HCT116 (cell line): Measurements from ENCODE around the gene SLCO4A1. TPM values are rescaled to one million over a fixed set of nuclear protein-coding genes. Genes with fewer than 3 reads are reported as not detected.

ENCODE experiments used
- ATAC-seq: fragments of 200-7000 bp; cut with Tn5 transposase; 2 replicates; pipeline ENCODE4 v1.9.1; 2020; ENCODE audit warnings: mild to moderate bottlenecking, moderate library complexity
- BruUV-seq: library from RNA; stranded (reverse); fragments of 400-500 nt; replicated peaks from 2 replicates; lab custom pipeline; 2021; lab: Mats Ljungman, UMichigan
- CTCF ChIA-PET: fragments of 300-600 bp; sonication (Branson Sonifier 250); formaldehyde crosslinking; loops from one replicate; lab custom pipeline; 2021; ENCODE audit warnings: antibody characterized with exemption; lab: Charles Lee
- POLR2A ChIA-PET: fragments of 300-600, 350-600 bp; sonication (Branson Sonifier 250); formaldehyde crosslinking; loops from one replicate; lab custom pipeline; 2021; ENCODE audit warnings: antibody characterized with exemption; lab: Charles Lee
- RAD21 ChIA-PET, 2 experiments: fragments of 300-600 bp; sonication (Branson Sonifier 250); formaldehyde crosslinking; loops; one replicate each; lab custom pipeline; 2023; ENCODE audit warnings: low total read pairs in 2 of 2; ENCODE audit not compliant: uncharacterized antibody in 2 of 2, unreplicated experiment in 2 of 2, low non-redundant PET in 1 of 2; lab: Charles Lee
- DNase-seq: peaks from one replicate; pipeline ENCODE4 v3.0.0-alpha.2; 2010; ENCODE audit warnings: low read depth, low spot score
- H2AFZ ChIP-seq: fragments of 200-600 bp; shearing (Covaris generic), sonication (generic); 2 replicates; pipeline ENCODE4 v1.6.1; 2017; ENCODE audit warnings: low read depth, mixed run types, mixed read lengths, antibody characterized with exemption, low read length; ENCODE audit not compliant: poor library complexity, severe bottlenecking
- H3K27ac ChIP-seq: 2 replicates; pipeline ENCODE4 v1.5.1; 2012; ENCODE audit warnings: low read depth, low read length
- H3K27me3 ChIP-seq: fragments of 200-600 bp; sonication (generic); 2 replicates; pipeline ENCODE4 v1.6.1; 2016; ENCODE audit warnings: mixed run types, low read length, mixed read lengths; ENCODE audit not compliant: insufficient read depth
- H3K36me3 ChIP-seq, 2 experiments: fragments of 200-500 bp in 1 of 2; fragments of 200-600 bp in 1 of 2; sonication (Bioruptor generic) in 1 of 2; sonication (generic) in 1 of 2; 2 replicates each; pipeline versions ENCODE4 v1.5.1 to v1.6.1; 2014 to 2016; ENCODE audit warnings: low read length in 2 of 2, inconsistent platforms in 1 of 2, mixed read lengths in 1 of 2, mixed run types in 1 of 2; ENCODE audit not compliant: insufficient read depth in 2 of 2, control insufficient read depth in 1 of 2
- H3K4me1 ChIP-seq, 2 experiments: fragments of 200-600 bp in 1 of 2; sonication (generic) in 1 of 2; 2 replicates each; pipeline versions ENCODE4 v1.5.1 to v1.6.1; 2012 to 2017; ENCODE audit warnings: low read length in 2 of 2, inconsistent platforms in 1 of 2, mild to moderate bottlenecking in 1 of 2, mixed read lengths in 1 of 2, mixed run types in 1 of 2, moderate library complexity in 1 of 2; ENCODE audit not compliant: insufficient read depth in 2 of 2, control insufficient read depth in 1 of 2
- H3K4me2 ChIP-seq: fragments of 200-600 bp; sonication (generic); 2 replicates; pipeline ENCODE4 v1.6.1; 2017; ENCODE audit warnings: mixed run types, low read length, mixed read lengths
- H3K4me3 ChIP-seq, 2 experiments: fragments of 200-600 bp in 1 of 2; sonication (generic) in 1 of 2; replicated peaks in 1 of 2; 2 replicates each; pipeline ENCODE4 v1.5.1; 2011 to 2016; ENCODE audit warnings: low read length in 2 of 2, control low read depth in 1 of 2, low read depth in 1 of 2, mild to moderate bottlenecking in 1 of 2, mixed read lengths in 1 of 2, mixed run types in 1 of 2
- H3K79me2 ChIP-seq: fragments of 200-600 bp; sonication (generic); 2 replicates; pipeline ENCODE4 v1.6.1; 2017; ENCODE audit warnings: mild to moderate bottlenecking, mixed run types, low read length, moderate library complexity, mixed read lengths; ENCODE audit not compliant: insufficient read depth
- H3K9ac ChIP-seq: fragments of 200-600 bp; sonication (generic); 2 replicates; pipeline ENCODE4 v1.6.1; 2016; ENCODE audit warnings: low read length, mixed read lengths
- H3K9me2 ChIP-seq: fragments of 200-600 bp; sonication (generic), shearing (Covaris generic); 2 replicates; pipeline ENCODE4 v1.6.1; 2017; ENCODE audit warnings: mixed run types, mild to moderate bottlenecking, moderate library complexity; ENCODE audit not compliant: insufficient read depth
- H3K9me3 ChIP-seq, 2 experiments: fragments of 200-500 bp in 1 of 2; fragments of 200-600 bp in 1 of 2; sonication (Bioruptor generic) in 1 of 2; sonication (generic) in 1 of 2; 2 replicates each; pipeline ENCODE4 v1.6.1; 2014 to 2017; ENCODE audit warnings: low read length in 2 of 2, mixed read lengths in 2 of 2, inconsistent platforms in 1 of 2, low read depth in 1 of 2, mild to moderate bottlenecking in 1 of 2, mixed run types in 1 of 2, moderate library complexity in 1 of 2; ENCODE audit not compliant: control insufficient read depth in 1 of 2, insufficient read depth in 1 of 2
- H4K20me1 ChIP-seq: fragments of 200-600 bp; sonication (generic), shearing (Covaris generic); 2 replicates; pipeline ENCODE4 v1.6.1; 2017; ENCODE audit warnings: mixed run types, mild to moderate bottlenecking, moderate library complexity; ENCODE audit not compliant: insufficient read depth
- CBX3 ChIP-seq: IDR thresholded peaks from 2 replicates; pipeline ENCODE4 v1.6.1; 2012; ENCODE audit warnings: low read depth
- CEBPB ChIP-seq: IDR thresholded peaks from 2 replicates; pipeline ENCODE4 v1.6.1; 2012; ENCODE audit warnings: low read depth
- EGR1 ChIP-seq: IDR thresholded peaks from 2 replicates; pipeline ENCODE4 v1.6.1; 2012; ENCODE audit warnings: low read depth
- ELF1 ChIP-seq: IDR thresholded peaks from 2 replicates; pipeline ENCODE4 v1.6.1; 2012; ENCODE audit warnings: low read depth, borderline replicate concordance
- EZH2 ChIP-seq: fragments of 200-600 bp; sonication (generic); IDR thresholded peaks from 2 replicates; pipeline ENCODE4 v1.6.1; 2017; ENCODE audit warnings: antibody characterized with exemption, mixed run types
- EZH2phosphoT487 ChIP-seq: fragments of 200-600 bp; IDR thresholded peaks from 2 replicates; pipeline ENCODE4 v1.6.1; 2018; ENCODE audit warnings: antibody characterized with exemption, borderline replicate concordance
- FOSL1 ChIP-seq: IDR thresholded peaks from 2 replicates; pipeline ENCODE4 v1.6.1; 2012; ENCODE audit warnings: low read depth
- JUND ChIP-seq: IDR thresholded peaks from 2 replicates; pipeline ENCODE4 v1.6.1; 2012
- POLR2A ChIP-seq: IDR thresholded peaks from 2 replicates; pipeline ENCODE4 v1.7.0; 2011; ENCODE audit warnings: borderline replicate concordance; ENCODE audit not compliant: insufficient read depth, insufficient read length; ENCODE audit errors: extremely low read depth
- POLR2AphosphoS5 ChIP-seq: IDR thresholded peaks from 2 replicates; pipeline ENCODE4 v1.6.1; 2011; ENCODE audit warnings: mild to moderate bottlenecking, low read depth, low read length, moderate library complexity
- RAD21 ChIP-seq: IDR thresholded peaks from 2 replicates; pipeline ENCODE4 v1.6.1; 2012; ENCODE audit warnings: low read depth, mild to moderate bottlenecking
- SIN3A ChIP-seq: IDR thresholded peaks from 2 replicates; pipeline ENCODE4 v1.6.1; 2012; ENCODE audit warnings: low read depth
- SP1 ChIP-seq: IDR thresholded peaks from 2 replicates; pipeline ENCODE4 v1.6.1; 2012; ENCODE audit warnings: low read depth
- SRF ChIP-seq: IDR thresholded peaks from 2 replicates; pipeline ENCODE4 v1.6.1; 2012; ENCODE audit warnings: low read depth
- intact Hi-C: fragments of 100-400 bp; cut with micrococcal nuclease; formaldehyde crosslinking; loops from 2 replicates; pipeline ENCODE4 v1.10.0; 2022
- total RNA-seq: library from RNA; stranded (reverse); gene quantifications from one replicate; pipeline ENCODE4 v1.2.1, GENCODE V29; 2021; ENCODE audit not compliant: unreplicated experiment
- TF ChIP-seq, protein P1 (sequence below): IDR thresholded peaks from 2 replicates; pipeline ENCODE4 v1.6.1; 2012; ENCODE audit warnings: low read depth
- TF ChIP-seq, protein P2 (sequence below): IDR thresholded peaks from 2 replicates; pipeline ENCODE4 v1.6.1; 2011; ENCODE audit warnings: mild to moderate bottlenecking, low read length, moderate library complexity; ENCODE audit not compliant: insufficient replicate concordance; ENCODE audit errors: extremely low read depth
- TF ChIP-seq, protein P3 (sequence below): IDR thresholded peaks from 2 replicates; pipeline ENCODE4 v1.6.1; 2012
- TF ChIP-seq, protein P4 (sequence below): IDR thresholded peaks from 2 replicates; pipeline ENCODE4 v1.6.1; 2012

Gene SLCO4A1
- total RNA-seq, 1 experiment from 2014 or later, result 107 TPM

DNA sequence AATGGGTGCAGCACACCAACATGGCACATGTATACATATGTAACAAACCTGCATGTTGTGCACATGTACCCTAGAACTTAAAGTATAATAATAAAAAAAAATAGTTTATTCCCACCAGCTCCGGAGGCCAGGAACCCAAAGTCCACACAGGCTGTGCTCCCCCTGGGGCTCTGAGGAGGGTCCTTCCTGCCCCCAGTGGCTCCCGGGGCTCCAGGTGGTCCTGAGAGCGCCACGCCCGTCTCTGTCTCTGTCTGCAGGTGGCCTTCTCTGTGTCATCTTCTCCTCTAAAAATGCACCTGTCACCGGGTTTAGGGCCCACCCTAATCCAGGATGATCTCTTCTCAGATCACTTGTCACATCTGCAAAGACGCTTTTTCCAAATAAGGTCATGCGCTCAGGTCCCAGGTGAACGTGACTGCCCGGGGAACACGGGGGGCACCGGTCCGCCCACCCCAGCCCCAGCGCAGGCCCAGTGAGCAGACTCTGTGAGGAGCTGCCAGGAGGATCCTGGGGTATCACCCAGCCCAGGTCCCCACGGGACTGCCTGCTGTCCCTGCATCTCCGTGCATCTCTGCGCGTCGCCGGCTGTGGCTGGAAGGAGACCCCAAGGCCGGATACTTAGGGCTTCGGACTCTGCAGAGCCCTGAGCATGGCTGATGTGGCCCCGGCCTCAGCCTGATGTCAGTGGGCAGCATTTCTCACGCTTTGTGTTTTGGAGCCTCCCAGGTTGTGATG, 11.8 kb downstream of the SLCO4A1 start:
- Histone ChIP-seq H3K4me1 (peaks cover 25 to 36% of the 10 kb centered on the region in 2 experiments), H4K20me1 (peaks cover 13% of the 10 kb centered on the region; the same call in 1 of the 2 replicates), H3K27ac (peak overlapping the region; percentile 33; the same call in 1 of the 2 replicates), H3K4me2 (no peak overlapping the region), H3K36me3 (peaks cover 37 to 61% of the 10 kb centered on the region in 2 experiments; a peak in 3 of 4 replicates), H3K4me3 (no peak overlapping the region), H3K27me3 (no peaks in the 10 kb centered on the region), H3K9me3 (no peaks in the 10 kb centered on the region), H3K9ac (no peak overlapping the region), H2AFZ (no peak overlapping the region), H3K79me2 (peaks cover 99% of the 10 kb centered on the region), H3K9me2 (no peaks in the 10 kb centered on the region)
- no peak for ATAC-seq
- CTCF ChIA-PET, result interaction anchor here (0.8 kb wide), 1 partner anchor 140 kb away, joined by 4 read pairs; no protein-coding TSS in a partner anchor
- no peak for TF ChIP-seq POLR2AphosphoS5
- no peak for TF ChIP-seq POLR2A
- TF ChIP-seq RAD21, result no peak
- TF ChIP-seq JUND, result no peak
- no peak for TF ChIP-seq EZH2phosphoT487
- TF ChIP-seq, protein P1, sequence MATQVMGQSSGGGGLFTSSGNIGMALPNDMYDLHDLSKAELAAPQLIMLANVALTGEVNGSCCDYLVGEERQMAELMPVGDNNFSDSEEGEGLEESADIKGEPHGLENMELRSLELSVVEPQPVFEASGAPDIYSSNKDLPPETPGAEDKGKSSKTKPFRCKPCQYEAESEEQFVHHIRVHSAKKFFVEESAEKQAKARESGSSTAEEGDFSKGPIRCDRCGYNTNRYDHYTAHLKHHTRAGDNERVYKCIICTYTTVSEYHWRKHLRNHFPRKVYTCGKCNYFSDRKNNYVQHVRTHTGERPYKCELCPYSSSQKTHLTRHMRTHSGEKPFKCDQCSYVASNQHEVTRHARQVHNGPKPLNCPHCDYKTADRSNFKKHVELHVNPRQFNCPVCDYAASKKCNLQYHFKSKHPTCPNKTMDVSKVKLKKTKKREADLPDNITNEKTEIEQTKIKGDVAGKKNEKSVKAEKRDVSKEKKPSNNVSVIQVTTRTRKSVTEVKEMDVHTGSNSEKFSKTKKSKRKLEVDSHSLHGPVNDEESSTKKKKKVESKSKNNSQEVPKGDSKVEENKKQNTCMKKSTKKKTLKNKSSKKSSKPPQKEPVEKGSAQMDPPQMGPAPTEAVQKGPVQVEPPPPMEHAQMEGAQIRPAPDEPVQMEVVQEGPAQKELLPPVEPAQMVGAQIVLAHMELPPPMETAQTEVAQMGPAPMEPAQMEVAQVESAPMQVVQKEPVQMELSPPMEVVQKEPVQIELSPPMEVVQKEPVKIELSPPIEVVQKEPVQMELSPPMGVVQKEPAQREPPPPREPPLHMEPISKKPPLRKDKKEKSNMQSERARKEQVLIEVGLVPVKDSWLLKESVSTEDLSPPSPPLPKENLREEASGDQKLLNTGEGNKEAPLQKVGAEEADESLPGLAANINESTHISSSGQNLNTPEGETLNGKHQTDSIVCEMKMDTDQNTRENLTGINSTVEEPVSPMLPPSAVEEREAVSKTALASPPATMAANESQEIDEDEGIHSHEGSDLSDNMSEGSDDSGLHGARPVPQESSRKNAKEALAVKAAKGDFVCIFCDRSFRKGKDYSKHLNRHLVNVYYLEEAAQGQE, result no peak
- TF ChIP-seq FOSL1, result no peak
- TF ChIP-seq, protein P2, sequence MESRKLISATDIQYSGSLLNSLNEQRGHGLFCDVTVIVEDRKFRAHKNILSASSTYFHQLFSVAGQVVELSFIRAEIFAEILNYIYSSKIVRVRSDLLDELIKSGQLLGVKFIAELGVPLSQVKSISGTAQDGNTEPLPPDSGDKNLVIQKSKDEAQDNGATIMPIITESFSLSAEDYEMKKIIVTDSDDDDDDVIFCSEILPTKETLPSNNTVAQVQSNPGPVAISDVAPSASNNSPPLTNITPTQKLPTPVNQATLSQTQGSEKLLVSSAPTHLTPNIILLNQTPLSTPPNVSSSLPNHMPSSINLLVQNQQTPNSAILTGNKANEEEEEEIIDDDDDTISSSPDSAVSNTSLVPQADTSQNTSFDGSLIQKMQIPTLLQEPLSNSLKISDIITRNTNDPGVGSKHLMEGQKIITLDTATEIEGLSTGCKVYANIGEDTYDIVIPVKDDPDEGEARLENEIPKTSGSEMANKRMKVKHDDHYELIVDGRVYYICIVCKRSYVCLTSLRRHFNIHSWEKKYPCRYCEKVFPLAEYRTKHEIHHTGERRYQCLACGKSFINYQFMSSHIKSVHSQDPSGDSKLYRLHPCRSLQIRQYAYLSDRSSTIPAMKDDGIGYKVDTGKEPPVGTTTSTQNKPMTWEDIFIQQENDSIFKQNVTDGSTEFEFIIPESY, result no peak
- TF ChIP-seq, protein P3, sequence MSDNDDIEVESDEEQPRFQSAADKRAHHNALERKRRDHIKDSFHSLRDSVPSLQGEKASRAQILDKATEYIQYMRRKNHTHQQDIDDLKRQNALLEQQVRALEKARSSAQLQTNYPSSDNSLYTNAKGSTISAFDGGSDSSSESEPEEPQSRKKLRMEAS, result no peak
- TF ChIP-seq SIN3A, result no peak
- TF ChIP-seq EZH2, result no peak
- no peak for TF ChIP-seq SP1
- TF ChIP-seq EGR1, result no peak
- TF ChIP-seq, protein P4, sequence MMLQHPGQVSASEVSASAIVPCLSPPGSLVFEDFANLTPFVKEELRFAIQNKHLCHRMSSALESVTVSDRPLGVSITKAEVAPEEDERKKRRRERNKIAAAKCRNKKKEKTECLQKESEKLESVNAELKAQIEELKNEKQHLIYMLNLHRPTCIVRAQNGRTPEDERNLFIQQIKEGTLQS, result no peak
- TF ChIP-seq ELF1, result no peak
- TF ChIP-seq SRF, result no peak
- no peak for TF ChIP-seq CEBPB
- TF ChIP-seq CBX3, result no peak
- intact Hi-C loops, result no loop called here
- BruUV-seq, result no TSS peak
- no peak for DNase-seq
- POLR2A ChIA-PET, result no interaction called here
- RAD21 ChIA-PET, result no interaction called here
